Measurements from ENCODE around the gene H1-8.

DNA sequence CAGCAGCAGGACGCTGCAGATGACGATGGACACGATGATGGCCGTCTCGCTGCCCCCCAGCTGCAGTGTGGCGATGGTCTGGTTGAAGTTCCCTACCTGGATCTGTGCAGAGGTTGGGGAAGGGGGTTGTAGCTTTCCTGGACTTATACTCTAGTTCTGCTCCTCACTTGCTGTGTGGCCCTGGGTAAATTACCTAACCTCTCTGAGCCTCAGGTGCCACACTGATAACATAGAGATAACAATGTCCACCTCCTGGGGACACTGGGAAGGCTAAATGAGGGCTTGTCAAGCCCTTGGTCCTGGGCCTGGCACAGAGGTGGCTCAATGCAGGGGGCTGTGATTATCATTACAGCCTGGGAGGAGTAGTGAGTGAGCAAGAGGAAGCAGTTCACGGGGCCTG is 26.9 kb downstream of the H1-8 start:
- TF ChIP-seq, protein P1, sequence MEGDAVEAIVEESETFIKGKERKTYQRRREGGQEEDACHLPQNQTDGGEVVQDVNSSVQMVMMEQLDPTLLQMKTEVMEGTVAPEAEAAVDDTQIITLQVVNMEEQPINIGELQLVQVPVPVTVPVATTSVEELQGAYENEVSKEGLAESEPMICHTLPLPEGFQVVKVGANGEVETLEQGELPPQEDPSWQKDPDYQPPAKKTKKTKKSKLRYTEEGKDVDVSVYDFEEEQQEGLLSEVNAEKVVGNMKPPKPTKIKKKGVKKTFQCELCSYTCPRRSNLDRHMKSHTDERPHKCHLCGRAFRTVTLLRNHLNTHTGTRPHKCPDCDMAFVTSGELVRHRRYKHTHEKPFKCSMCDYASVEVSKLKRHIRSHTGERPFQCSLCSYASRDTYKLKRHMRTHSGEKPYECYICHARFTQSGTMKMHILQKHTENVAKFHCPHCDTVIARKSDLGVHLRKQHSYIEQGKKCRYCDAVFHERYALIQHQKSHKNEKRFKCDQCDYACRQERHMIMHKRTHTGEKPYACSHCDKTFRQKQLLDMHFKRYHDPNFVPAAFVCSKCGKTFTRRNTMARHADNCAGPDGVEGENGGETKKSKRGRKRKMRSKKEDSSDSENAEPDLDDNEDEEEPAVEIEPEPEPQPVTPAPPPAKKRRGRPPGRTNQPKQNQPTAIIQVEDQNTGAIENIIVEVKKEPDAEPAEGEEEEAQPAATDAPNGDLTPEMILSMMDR (IDR thresholded peaks at IDR 0.05), result no peak
- TF ChIP-seq POLR2A (IDR thresholded peaks at IDR 0.05) (no peak), POLR2AphosphoS5 (IDR thresholded peaks at IDR 0.05) (no peak), EP300 (IDR thresholded peaks at IDR 0.05) (no peak)
